GM19452 (cell line): ENCODE measurements around the gene TSPY4.
"Not testable (repeated sequence)": the region's sequence is repeated elsewhere in the genome, so short reads cannot be mapped to it uniquely, and the experiment has no call there.

ENCODE experiments used
- ATAC-seq: cut with Tn5 transposase; IDR thresholded peaks from one replicate; pipeline ENCODE4 v1.9.1; 2021; ENCODE audit not compliant: unreplicated experiment

Gene TSPY4, protein sequence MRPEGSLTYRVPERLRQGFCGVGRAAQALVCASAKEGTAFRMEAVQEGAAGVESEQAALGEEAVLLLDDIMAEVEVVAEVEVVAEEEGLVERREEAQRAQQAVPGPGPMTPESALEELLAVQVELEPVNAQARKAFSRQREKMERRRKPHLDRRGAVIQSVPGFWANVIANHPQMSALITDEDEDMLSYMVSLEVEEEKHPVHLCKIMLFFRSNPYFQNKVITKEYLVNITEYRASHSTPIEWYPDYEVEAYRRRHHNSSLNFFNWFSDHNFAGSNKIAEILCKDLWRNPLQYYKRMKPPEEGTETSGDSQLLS

DNA sequence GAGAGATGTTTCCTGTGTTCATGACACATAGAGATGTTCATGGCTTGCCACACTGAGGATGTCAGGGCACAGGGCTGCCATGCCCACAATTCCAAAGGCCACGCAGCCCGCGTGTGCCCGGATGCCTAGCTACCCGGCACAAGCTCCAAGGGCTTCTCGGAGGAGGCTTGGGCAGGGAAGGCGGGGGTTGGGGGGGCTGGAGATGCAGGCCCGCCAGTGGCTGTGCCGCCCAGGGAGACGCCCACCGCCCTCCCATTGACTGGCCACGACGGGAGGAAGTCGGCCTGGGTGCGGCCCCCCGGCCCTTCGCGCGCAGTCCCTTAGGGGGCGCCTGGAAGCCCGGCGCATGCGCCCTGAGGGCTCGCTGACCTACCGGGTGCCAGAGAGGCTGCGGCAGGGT lies at the start of gene TSPY4:
TSPY4 (plus strand) TSS at position 301 of the 400 bp plus-strand sequence; CDS start at position 347, 46 bp downstream.
- ATAC-seq = not testable (repeated sequence)

DNA sequence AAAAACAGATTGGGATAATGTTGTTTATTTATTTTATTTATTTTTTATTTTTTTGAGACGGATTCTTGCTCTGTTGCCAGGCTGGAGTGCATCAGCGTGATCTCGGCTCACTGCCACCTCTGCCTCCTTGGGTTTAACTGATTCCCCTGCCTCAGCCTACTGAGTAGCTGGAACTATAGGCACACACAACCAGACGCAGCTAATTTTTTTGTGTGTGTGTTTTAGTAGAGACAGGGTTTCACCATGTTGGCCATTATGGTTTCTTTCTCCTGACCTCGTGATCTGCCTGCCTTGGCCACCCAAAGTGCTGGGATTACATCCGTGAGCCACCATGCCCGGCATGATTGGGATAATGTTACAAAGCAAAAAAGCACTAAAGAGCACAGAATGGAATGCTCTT lies 16.3 kb upstream of the TSPY4 start:
- no peak for ATAC-seq

DNA sequence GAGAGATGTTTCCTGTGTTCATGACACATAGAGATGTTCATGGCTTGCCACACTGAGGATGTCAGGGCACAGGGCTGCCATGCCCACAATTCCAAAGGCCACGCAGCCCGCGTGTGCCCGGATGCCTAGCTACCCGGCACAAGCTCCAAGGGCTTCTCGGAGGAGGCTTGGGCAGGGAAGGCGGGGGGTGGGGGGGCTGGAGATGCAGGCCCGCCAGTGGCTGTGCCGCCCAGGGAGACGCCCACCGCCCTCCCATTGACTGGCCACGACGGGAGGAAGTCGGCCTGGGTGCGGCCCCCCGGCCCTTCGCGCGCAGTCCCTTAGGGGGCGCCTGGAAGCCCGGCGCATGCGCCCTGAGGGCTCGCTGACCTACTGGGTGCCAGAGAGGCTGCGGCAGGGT lies 20.2 kb downstream of the TSPY4 start, which contains the start of gene TSPY8:
TSPY8 (plus strand) TSS at position 301 of the 400 bp plus-strand sequence; CDS start at position 347, 46 bp downstream.
- not testable (repeated sequence) for ATAC-seq
